B cell (primary cell): ENCODE measurements around the gene TEC. TPM values are rescaled to one million over a fixed set of nuclear protein-coding genes. Genes with fewer than 3 reads are reported as not detected.
"Not testable (repeated sequence)": the region's sequence is repeated elsewhere in the genome, so short reads cannot be mapped to it uniquely, and the experiment has no call there.

Experiments used
- ATAC-seq: fragments of 200-7000 bp; cut with Tn5 transposase; one replicate; pipeline ENCODE4 v1.10.0; 2021; ENCODE audit warnings: low read depth, mild to moderate bottlenecking, moderate number of reproducible peaks, moderate library complexity
- CTCF ChIA-PET: fragments of 350-600 bp; sonication (Branson Sonifier 250); formaldehyde crosslinking; loops from one replicate; lab custom pipeline; 2021; ENCODE audit warnings: antibody characterized with exemption, inconsistent platforms; lab: Charles Lee
- POLR2A ChIA-PET: fragments of 350-600 bp; sonication (Branson Sonifier 250); formaldehyde crosslinking; loops from one replicate; lab custom pipeline; 2021; ENCODE audit warnings: antibody characterized with exemption; lab: Charles Lee
- DNase-seq: peaks from one replicate; pipeline ENCODE4 v3.0.0; 2013
- H2AFZ ChIP-seq: 2 replicates; pipeline ENCODE4 v1.6.1; 2012; ENCODE audit warnings: mild to moderate bottlenecking, low read depth, low read length; ENCODE audit not compliant: insufficient read depth, poor library complexity, severe bottlenecking
- H3K27ac ChIP-seq, 2 donors: 1 replicate in 1 of 2; 2 replicates in 1 of 2; pipeline ENCODE4 v1.5.1; 2012 to 2013; ENCODE audit warnings: low read length in 2 of 2, mild to moderate bottlenecking in 2 of 2, moderate library complexity in 1 of 2
- H3K27me3 ChIP-seq, 4 experiments: fragments of 200-600 bp in 1 of 4; sonication (generic) in 1 of 4; replicated peaks in 1 of 4; 1 replicate in 2 of 4; 2 replicates in 2 of 4; pipeline versions ENCODE4 v1.6.1 to v1.7.0; 2013 to 2016; ENCODE audit warnings: low read length in 3 of 4, mild to moderate bottlenecking in 2 of 4, mixed read lengths in 1 of 4, moderate library complexity in 1 of 4; ENCODE audit not compliant: insufficient read depth in 4 of 4, control insufficient read depth in 3 of 4; ENCODE audit errors: control extremely low read depth in 1 of 4
- H3K36me3 ChIP-seq, 2 experiments: replicated peaks in 1 of 2; 1 replicate in 1 of 2; 2 replicates in 1 of 2; pipeline versions ENCODE4 v1.6.1 to v1.7.1; 2013; ENCODE audit warnings: low read length in 1 of 2; ENCODE audit not compliant: insufficient read depth in 2 of 2, control insufficient read depth in 1 of 2; ENCODE audit errors: control extremely low read depth in 1 of 2, extremely low read depth in 1 of 2
- H3K4me1 ChIP-seq, 2 donors: fragments of 200-600 bp in 1 of 2; sonication (generic) in 1 of 2; 1 replicate in 1 of 2; 2 replicates in 1 of 2; pipeline versions ENCODE4 v1.5.1 to v1.6.1; 2013 to 2017; ENCODE audit warnings: low read length in 2 of 2; ENCODE audit not compliant: control insufficient read depth in 2 of 2, insufficient read depth in 2 of 2
- H3K4me2 ChIP-seq: replicated peaks from 2 replicates; pipeline ENCODE3; 2012; ENCODE audit warnings: mild to moderate bottlenecking, low read depth, low read length; ENCODE audit not compliant: poor library complexity, severe bottlenecking
- H3K4me3 ChIP-seq, 5 experiments: fragments of 200-600 bp in 1 of 5; sonication (generic) in 1 of 5; 1 replicate in 3 of 5; 2 replicates in 2 of 5; pipeline versions ENCODE4 v1.5.1 to v1.7.0; 2011 to 2016; ENCODE audit warnings: low read length in 4 of 5, mild to moderate bottlenecking in 4 of 5, low read depth in 2 of 5, control low read depth in 1 of 5, moderate library complexity in 1 of 5; ENCODE audit not compliant: insufficient read depth in 1 of 5; ENCODE audit errors: control extremely low read depth in 1 of 5, extremely low read depth in 1 of 5
- H3K79me2 ChIP-seq: fragments of 200-600 bp; sonication (generic); one replicate; pipeline ENCODE4 v1.6.0; 2016; ENCODE audit warnings: low read length; ENCODE audit not compliant: control insufficient read depth, insufficient read depth
- H3K9ac ChIP-seq: fragments of 200-600 bp; sonication (generic); 2 replicates; pipeline ENCODE4 v1.6.1; 2017; ENCODE audit warnings: mild to moderate bottlenecking, low read length, moderate library complexity
- H3K9me3 ChIP-seq, 3 donors: one replicate each; pipeline versions ENCODE4 v1.6.1 to v1.7.1; 2013; ENCODE audit warnings: low read length in 2 of 3; ENCODE audit not compliant: control insufficient read depth in 2 of 3, insufficient read depth in 1 of 3; ENCODE audit errors: control extremely low read depth in 1 of 3
- H4K20me1 ChIP-seq: 2 replicates; pipeline ENCODE4 v1.6.0; 2012; ENCODE audit warnings: mild to moderate bottlenecking, low read length; ENCODE audit not compliant: insufficient read depth, control insufficient read depth, poor library complexity, severe bottlenecking
- H3K27ac Mint-ChIP-seq: one replicate; pipeline ENCODE4 v1.8.0; 2021; ENCODE audit warnings: mixed read lengths
- H3K27me3 Mint-ChIP-seq: one replicate; pipeline ENCODE4 v1.8.0; 2021; ENCODE audit warnings: mixed read lengths
- H3K4me1 Mint-ChIP-seq: one replicate; pipeline ENCODE4 v1.8.0; 2021; ENCODE audit warnings: mixed read lengths
- H3K4me3 Mint-ChIP-seq: one replicate; pipeline ENCODE4 v1.8.0; 2021; ENCODE audit warnings: mixed read lengths
- H3K9me3 Mint-ChIP-seq: one replicate; pipeline ENCODE4 v1.8.0; 2022; ENCODE audit warnings: mixed read lengths; ENCODE audit not compliant: insufficient read depth
- EZH2 ChIP-seq: IDR thresholded peaks from 2 replicates; pipeline ENCODE4 v1.6.1; 2012; ENCODE audit warnings: borderline replicate concordance, low read depth, mild to moderate bottlenecking, moderate library complexity, low read length; ENCODE audit not compliant: insufficient read depth, poor library complexity, severe bottlenecking
- WGBS: methylation state at CpG from one replicate; pipeline ENCODE4 v1.1.5; 2013; ENCODE audit warnings: missing lambda C conversion rate; ENCODE audit not compliant: insufficient coverage; 5-methylcytosine and 5-hydroxymethylcytosine counted together
- intact Hi-C: fragments of 100-400 bp; cut with micrococcal nuclease; formaldehyde crosslinking; loops from one replicate; pipeline ENCODE4 v1.10.0; 2022
- polyA plus RNA-seq: library from polyadenylated mRNA; depleted of rRNA; stranded (reverse); fragments of >200 nt; gene quantifications from 2 replicates; pipeline ENCODE4 v1.2.3, GENCODE V29; 2012
- total RNA-seq, 2 donors: library from RNA; stranded (reverse); fragments of 120-200 nt in 1 of 2; gene quantifications; 1 replicate in 1 of 2; 2 replicates in 1 of 2; pipeline versions ENCODE4 v1.2.3 to v1.2.4, GENCODE V29; 2013 to 2022
- TF ChIP-seq, protein P1 (sequence below): fragments of 200-600 bp; IDR thresholded peaks from one replicate; pipeline ENCODE4 v1.8.0; 2022; ENCODE audit warnings: antibody characterized with exemption, mild to moderate bottlenecking

The TEC gene
- total and polyA plus RNA-seq, 2 donors (not counting 1 experiment from before 2014, with no cell fraction given) = 2.0 to 8.3 TPM

DNA sequence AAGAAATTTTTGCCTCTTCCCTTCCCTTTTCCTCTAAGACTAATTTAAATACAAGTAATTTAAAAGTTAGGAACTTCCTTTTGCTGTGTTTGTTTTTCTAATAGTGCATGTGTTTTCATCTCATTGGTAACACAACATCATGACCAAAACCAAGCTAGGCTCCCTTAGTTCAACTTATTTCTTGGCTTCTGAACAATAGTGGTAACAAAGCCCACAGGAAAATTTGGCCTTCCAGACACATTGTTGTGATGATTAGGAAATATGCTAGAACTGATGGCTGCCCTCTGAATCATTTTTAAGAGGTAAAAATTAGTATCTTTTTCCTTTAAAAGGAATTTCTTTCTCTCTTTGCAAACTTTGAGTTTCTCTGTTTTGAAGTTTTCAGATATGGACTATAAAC, 25.5 kb upstream of the TEC start:
- H3K9me3 ChIP-seq = peaks cover 0 to 5% (median 0%) of the 10 kb centered on the region in 3 donors
- ChIA-PET POLR2A (no interaction called here), CTCF (no interaction called here)
- H3K4me1 ChIP-seq = no peaks in the 10 kb centered on the region
- H3K4me2 ChIP-seq = no peak overlapping the region
- no peaks in the 10 kb centered on the region for H4K20me1 ChIP-seq
- no peaks in the 10 kb centered on the region for H3K36me3 ChIP-seq
- no peak for TF ChIP-seq EZH2
- TF ChIP-seq, protein P1, sequence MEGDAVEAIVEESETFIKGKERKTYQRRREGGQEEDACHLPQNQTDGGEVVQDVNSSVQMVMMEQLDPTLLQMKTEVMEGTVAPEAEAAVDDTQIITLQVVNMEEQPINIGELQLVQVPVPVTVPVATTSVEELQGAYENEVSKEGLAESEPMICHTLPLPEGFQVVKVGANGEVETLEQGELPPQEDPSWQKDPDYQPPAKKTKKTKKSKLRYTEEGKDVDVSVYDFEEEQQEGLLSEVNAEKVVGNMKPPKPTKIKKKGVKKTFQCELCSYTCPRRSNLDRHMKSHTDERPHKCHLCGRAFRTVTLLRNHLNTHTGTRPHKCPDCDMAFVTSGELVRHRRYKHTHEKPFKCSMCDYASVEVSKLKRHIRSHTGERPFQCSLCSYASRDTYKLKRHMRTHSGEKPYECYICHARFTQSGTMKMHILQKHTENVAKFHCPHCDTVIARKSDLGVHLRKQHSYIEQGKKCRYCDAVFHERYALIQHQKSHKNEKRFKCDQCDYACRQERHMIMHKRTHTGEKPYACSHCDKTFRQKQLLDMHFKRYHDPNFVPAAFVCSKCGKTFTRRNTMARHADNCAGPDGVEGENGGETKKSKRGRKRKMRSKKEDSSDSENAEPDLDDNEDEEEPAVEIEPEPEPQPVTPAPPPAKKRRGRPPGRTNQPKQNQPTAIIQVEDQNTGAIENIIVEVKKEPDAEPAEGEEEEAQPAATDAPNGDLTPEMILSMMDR = no peak
- intact Hi-C loops = no loop called here
- H3K27me3 ChIP-seq = no peaks in the 10 kb centered on the region
- no peak overlapping the region for H3K27ac ChIP-seq
- H3K27ac Mint-ChIP-seq = no peak overlapping the region
- H3K27me3 Mint-ChIP-seq = no peaks in the 10 kb centered on the region
- H3K9me3 Mint-ChIP-seq = no peaks in the 10 kb centered on the region
- H3K4me1 Mint-ChIP-seq = peaks cover 3% of the 10 kb centered on the region
- no peak overlapping the region for H3K4me3 ChIP-seq
- no peak overlapping the region for H3K9ac ChIP-seq
- no peak for ATAC-seq
- no peak overlapping the region for H2AFZ ChIP-seq
- H3K79me2 ChIP-seq = no peaks in the 10 kb centered on the region
- no peak for DNase-seq
- H3K4me3 Mint-ChIP-seq = no peak overlapping the region

DNA sequence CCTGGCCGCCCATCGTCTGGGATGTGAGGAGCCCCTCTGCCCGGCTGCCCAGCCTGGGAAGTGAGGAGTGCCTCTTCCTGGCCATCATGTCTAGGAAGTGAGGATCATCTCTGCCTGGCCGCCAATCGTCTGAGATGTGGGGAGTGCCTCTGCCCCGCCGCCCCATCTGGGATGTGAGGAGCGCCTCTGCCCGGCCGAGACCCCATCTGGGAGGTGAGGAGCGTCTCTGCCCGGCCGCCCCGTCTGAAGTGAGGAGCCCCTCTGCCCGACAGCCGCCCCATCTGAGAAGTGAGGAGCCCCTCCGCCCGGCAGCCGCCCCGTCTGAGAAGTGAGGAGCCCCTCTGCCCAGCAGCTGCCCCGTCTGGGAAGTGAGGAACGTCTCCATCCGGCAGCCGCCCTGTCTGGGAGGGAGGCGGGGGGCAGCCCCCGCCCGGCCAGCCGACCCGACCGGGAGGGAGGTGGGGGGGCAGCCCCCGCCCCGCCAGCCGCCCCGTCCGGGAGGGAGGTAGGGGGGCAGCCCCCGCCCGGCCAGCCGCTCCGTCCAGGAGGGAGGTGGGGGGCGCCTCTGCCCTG, 22.7 kb upstream of the TEC start:
- CTCF ChIA-PET = interaction anchor here (1.5 kb wide), 1 partner anchor 166 kb away, joined by 3 read pairs; no protein-coding TSS in a partner anchor

More for the DNA sequence above, 22.7 kb upstream of the TEC start:
- H3K27ac ChIP-seq, H4K20me1 ChIP-seq, H3K4me1 Mint-ChIP-seq, H3K27ac Mint-ChIP-seq, H2AFZ ChIP-seq, H3K27me3 Mint-ChIP-seq, intact Hi-C loops, H3K9me3 ChIP-seq, POLR2A ChIA-PET, H3K4me1 ChIP-seq, H3K9ac ChIP-seq, H3K4me2 ChIP-seq, ATAC-seq, H3K27me3 ChIP-seq, H3K79me2 ChIP-seq, H3K4me3 Mint-ChIP-seq, DNase-seq, H3K4me3 ChIP-seq, H3K9me3 Mint-ChIP-seq, H3K36me3 ChIP-seq: not testable (repeated sequence)
- 97% methylated on average over 19 of the region's 40 CpGs for WGBS
